ENCODE results near the gene HTRA2.
"Not testable (repeated sequence)": the region's sequence is repeated elsewhere in the genome, so short reads cannot be mapped to it uniquely, and the experiment has no call there.

The HTRA2 gene

GRCh38 chr2:74529357-74530238 is at the start of gene HTRA2, which contains the start of gene AUP1:
HTRA2 (plus strand) TSS chr2:74529933; CDS start chr2:74530007, 74 bp downstream.
AUP1 (minus strand) TSS chr2:74529706; CDS start chr2:74529629, 77 bp downstream.
- DNase-seq (ENCODE audit: low read depth): peak; percentile 99

- DNase-seq (ENCODE audit: low read depth): no peak
Measured at GRCh38 chr2:74481431-74481830, 48.3 kb upstream of the HTRA2 start.

GRCh38 chr2:74481961-74482800 is 47.6 kb upstream of the HTRA2 start:
- DNase-seq (ENCODE audit: low read depth): no peak

- peak; percentile 93 for DNase-seq (ENCODE audit: low read depth)
Measured at GRCh38 chr2:74482801-74483674, 46.7 kb upstream of the HTRA2 start, which contains the start of the genes CCDC142 and TTC31. CCDC142 (minus strand) TSS chr2:74482998; CDS start chr2:74482837, 161 bp downstream. TTC31 (plus strand) TSS chr2:74483081; CDS start chr2:74483096, 15 bp downstream.

- DNase-seq (ENCODE audit: low read depth): not testable (repeated sequence)
Measured at GRCh38 chr2:74483675-74484164, 46.0 kb upstream of the HTRA2 start.

GRCh38 chr2:74486141-74486540 is 43.6 kb upstream of the HTRA2 start:
- DNase-seq (ENCODE audit: low read depth): no peak

GRCh38 chr2:74488643-74489481 is 40.9 kb upstream of the HTRA2 start:
- DNase-seq (ENCODE audit: low read depth): no peak

GRCh38 chr2:74489906-74490305 is 39.8 kb upstream of the HTRA2 start:
- DNase-seq (ENCODE audit: low read depth): no peak

- DNase-seq (ENCODE audit: low read depth): no peak
Measured at GRCh38 chr2:74491648-74492544, 37.8 kb upstream of the HTRA2 start.

- no peak for DNase-seq (ENCODE audit: low read depth)
Measured at GRCh38 chr2:74493546-74493945, 36.2 kb upstream of the HTRA2 start.

GRCh38 chr2:74495440-74495839 is 34.3 kb upstream of the HTRA2 start:
- no peak for DNase-seq (ENCODE audit: low read depth)

GRCh38 chr2:74496997-74497776 is 32.5 kb upstream of the HTRA2 start:
- DNase-seq (ENCODE audit: low read depth): no peak

- no peak for DNase-seq (ENCODE audit: low read depth)
Measured at GRCh38 chr2:74497777-74498499, 31.8 kb upstream of the HTRA2 start.

- no peak for DNase-seq (ENCODE audit: low read depth)
Measured at GRCh38 chr2:74498500-74499266, 31.1 kb upstream of the HTRA2 start.

- no peak for DNase-seq (ENCODE audit: low read depth)
Measured at GRCh38 chr2:74499267-74499939, 30.3 kb upstream of the HTRA2 start, which contains the start of gene LBX2. LBX2 (minus strand) TSS chr2:74499603; CDS start chr2:74499537, 66 bp downstream.

- DNase-seq (ENCODE audit: low read depth): no peak
Measured at GRCh38 chr2:74499940-74500577, 29.7 kb upstream of the HTRA2 start.

Measured in stromal cell of bone marrow (primary cell).